22Rv1 (cell line): ENCODE data around the gene TLR6.

ENCODE experiments used
- ZFX ChIP-seq: fragments of 450-650 bp; IDR thresholded peaks from 2 replicates; pipeline ENCODE4 v1.6.1; 2017; ENCODE audit warnings: antibody characterized with exemption, borderline replicate concordance
- TF ChIP-seq, protein P1 (sequence below): fragments of 450-650 bp; IDR thresholded peaks from 2 replicates; pipeline ENCODE4 v1.5.1; 2017; ENCODE audit warnings: mild to moderate bottlenecking

DNA sequence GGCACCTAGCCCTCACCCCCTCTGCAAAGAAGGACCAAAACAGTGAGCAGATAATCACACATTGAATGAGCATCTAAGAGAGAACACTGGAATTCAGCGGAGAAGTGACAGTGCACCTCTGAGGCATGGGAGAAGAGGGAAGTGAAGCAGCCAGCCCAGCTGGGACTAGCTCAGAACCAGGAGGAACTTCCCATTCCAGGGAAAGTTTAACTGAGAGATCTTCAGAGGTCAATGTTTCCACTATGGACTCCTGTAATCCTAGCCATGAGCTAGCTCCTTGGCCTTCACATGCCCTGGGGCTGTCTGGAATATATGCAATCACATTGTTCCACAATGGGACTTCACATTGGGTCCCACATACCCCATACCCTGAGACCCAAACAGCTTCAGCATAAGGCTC lies 24.4 kb downstream of the TLR6 start:
- TF ChIP-seq, protein P1, sequence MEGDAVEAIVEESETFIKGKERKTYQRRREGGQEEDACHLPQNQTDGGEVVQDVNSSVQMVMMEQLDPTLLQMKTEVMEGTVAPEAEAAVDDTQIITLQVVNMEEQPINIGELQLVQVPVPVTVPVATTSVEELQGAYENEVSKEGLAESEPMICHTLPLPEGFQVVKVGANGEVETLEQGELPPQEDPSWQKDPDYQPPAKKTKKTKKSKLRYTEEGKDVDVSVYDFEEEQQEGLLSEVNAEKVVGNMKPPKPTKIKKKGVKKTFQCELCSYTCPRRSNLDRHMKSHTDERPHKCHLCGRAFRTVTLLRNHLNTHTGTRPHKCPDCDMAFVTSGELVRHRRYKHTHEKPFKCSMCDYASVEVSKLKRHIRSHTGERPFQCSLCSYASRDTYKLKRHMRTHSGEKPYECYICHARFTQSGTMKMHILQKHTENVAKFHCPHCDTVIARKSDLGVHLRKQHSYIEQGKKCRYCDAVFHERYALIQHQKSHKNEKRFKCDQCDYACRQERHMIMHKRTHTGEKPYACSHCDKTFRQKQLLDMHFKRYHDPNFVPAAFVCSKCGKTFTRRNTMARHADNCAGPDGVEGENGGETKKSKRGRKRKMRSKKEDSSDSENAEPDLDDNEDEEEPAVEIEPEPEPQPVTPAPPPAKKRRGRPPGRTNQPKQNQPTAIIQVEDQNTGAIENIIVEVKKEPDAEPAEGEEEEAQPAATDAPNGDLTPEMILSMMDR, result no peak
- no peak for TF ChIP-seq ZFX
